ENCODE results near the gene SORCS3.

- TF ChIP-seq CTCF (conservative IDR thresholded peaks at IDR 0.05; ENCODE audit: low read length) (no peak), EZH2phosphoT487 (IDR thresholded peaks at IDR 0.05; ENCODE audit: borderline replicate concordance) (no peak)
Measured at GRCh38 chr10:105189463-105189800, 548.3 kb downstream of the SORCS3 start.

All from Loucy (cell line).